ENCODE data around the gene ALX4. TPM values are rescaled to one million over a fixed set of nuclear protein-coding genes. Genes with fewer than 3 reads are reported as not detected.

Gene ALX4
- total and polyA plus RNA-seq, 2 experiments from 2014 or later, result not detected

- peaks cover 100% of the 10 kb centered on the region for H3K27me3 Mint-ChIP-seq (ENCODE audit: insufficient read depth, low read depth, poor library complexity)
- no peak overlapping the region for H3K27ac Mint-ChIP-seq
- no peaks in the 10 kb centered on the region for H3K36me3 Mint-ChIP-seq (ENCODE audit: low read depth)
- Histone ChIP-seq H3K9me2 (ENCODE audit: insufficient read depth) (no peaks in the 10 kb centered on the region), H2AFZ (no peak overlapping the region), H3K4me1 (ENCODE audit: insufficient read depth) (peaks cover 45% of the 10 kb centered on the region), H3K79me2 (replicated peaks; ENCODE audit: insufficient read depth) (no peaks in the 10 kb centered on the region), H3K36me3 (ENCODE audit: insufficient read depth) (no peaks in the 10 kb centered on the region), H3K4me3 (no peak overlapping the region), H3F3A (replicated peaks; ENCODE audit: low read depth) (peaks cover 8% of the 10 kb centered on the region; the same call in 1 of the 2 replicates), H3K27me3 (ENCODE audit: insufficient read depth) (peaks cover 100% of the 10 kb centered on the region), H4K20me1 (replicated peaks; ENCODE audit: insufficient read depth) (peaks cover 21% of the 10 kb centered on the region), H3K27ac (ENCODE audit: low read depth) (no peak overlapping the region), H3K4me2 (no peak overlapping the region)
- H3K4me1 Mint-ChIP-seq, result peaks cover 59% of the 10 kb centered on the region
- peaks cover 3% of the 10 kb centered on the region; the same call in 2 of the 3 replicates for H3K9me3 Mint-ChIP-seq
- DNase-seq (ENCODE audit: low spot score) (no peak), ATAC-seq (no peak)
- H3K4me3 Mint-ChIP-seq, result no peak overlapping the region; the same call in 2 of the 3 replicates
- TF ChIP-seq CREB1 (CRISPR knock-in tag; IDR thresholded peaks at IDR 0.05; ENCODE audit: low read depth) (no peak), EZH2phosphoT487 (IDR thresholded peaks at IDR 0.05; ENCODE audit: unreplicated experiment) (peak; percentile 58), EZH2 (IDR thresholded peaks at IDR 0.05; ENCODE audit: low read depth, unreplicated experiment) (peak; percentile 92)
These were observed 2.4 kb downstream of the ALX4 start for GRCh38 chr11:44307340-44308099.

- Mint-ChIP-seq H3K27ac (no peak overlapping the region), H3K4me3 (peak overlapping the region; percentile 15; the same call in 1 of the 3 replicates), H3K9me3 (peaks cover 3% of the 10 kb centered on the region; the same call in 2 of the 3 replicates), H3K27me3 (ENCODE audit: insufficient read depth, low read depth, poor library complexity) (peaks cover 100% of the 10 kb centered on the region), H3K4me1 (peaks cover 54% of the 10 kb centered on the region), H3K36me3 (ENCODE audit: low read depth) (no peaks in the 10 kb centered on the region)
- Histone ChIP-seq H3K79me2 (replicated peaks; ENCODE audit: insufficient read depth) (no peaks in the 10 kb centered on the region), H3K36me3 (ENCODE audit: insufficient read depth) (no peaks in the 10 kb centered on the region), H4K20me1 (replicated peaks; ENCODE audit: insufficient read depth) (peaks cover 14% of the 10 kb centered on the region), H3K27ac (ENCODE audit: low read depth) (no peak overlapping the region), H3K4me1 (ENCODE audit: insufficient read depth) (peaks cover 42% of the 10 kb centered on the region), H3K9me2 (ENCODE audit: insufficient read depth) (no peaks in the 10 kb centered on the region), H2AFZ (0 out of 2 replicates have a peak overlapping the region, but pooled peaks have one; percentile 38), H3K4me3 (peak overlapping the region; percentile 53; the same call in 1 of the 2 replicates), H3K27me3 (ENCODE audit: insufficient read depth) (peaks cover 100% of the 10 kb centered on the region), H3K4me2 (peak overlapping the region; percentile 81; the same call in 1 of the 2 replicates), H3F3A (replicated peaks; ENCODE audit: low read depth) (peaks cover 8% of the 10 kb centered on the region; the same call in 1 of the 2 replicates)
- ATAC-seq (no peak), DNase-seq (ENCODE audit: low spot score) (no peak)
- TF ChIP-seq CREB1 (CRISPR knock-in tag; IDR thresholded peaks at IDR 0.05; ENCODE audit: low read depth) (no peak), JUNB (IDR thresholded peaks at IDR 0.05; ENCODE audit: unreplicated experiment) (no peak), ZNF331 (CRISPR knock-in tag; IDR thresholded peaks at IDR 0.05; ENCODE audit: low read depth) (no peak), EZH2 (IDR thresholded peaks at IDR 0.05; ENCODE audit: low read depth, unreplicated experiment) (peak; percentile 58), EZH2phosphoT487 (IDR thresholded peaks at IDR 0.05; ENCODE audit: unreplicated experiment) (no peak)
These were observed 3.1 kb downstream of the ALX4 start for GRCh38 chr11:44306918-44307244.

GRCh38 chr11:44306052-44306917, 3.7 kb downstream of the ALX4 start:
- no peak overlapping the region for H3K27ac ChIP-seq (ENCODE audit: low read depth)
- H3K36me3 ChIP-seq (ENCODE audit: insufficient read depth), result no peaks in the 10 kb centered on the region
- Mint-ChIP-seq H3K27ac (no peak overlapping the region), H3K9me3 (no peaks in the 10 kb centered on the region), H3K27me3 (ENCODE audit: insufficient read depth, low read depth, poor library complexity) (peaks cover 100% of the 10 kb centered on the region), H3K36me3 (ENCODE audit: low read depth) (no peaks in the 10 kb centered on the region), H3K4me3 (peak overlapping the region; percentile 66), H3K4me1 (peaks cover 48% of the 10 kb centered on the region)
- H3K9me2 ChIP-seq (ENCODE audit: insufficient read depth), result no peaks in the 10 kb centered on the region
- no peaks in the 10 kb centered on the region for H3K79me2 ChIP-seq (replicated peaks; ENCODE audit: insufficient read depth)
- peaks cover 36% of the 10 kb centered on the region for H3K4me1 ChIP-seq (ENCODE audit: insufficient read depth)
- H4K20me1 ChIP-seq (replicated peaks; ENCODE audit: insufficient read depth), result peaks cover 10% of the 10 kb centered on the region
- peak overlapping the region; percentile 53 for H3K4me3 ChIP-seq
- ATAC-seq, result peak; percentile 6
- TF ChIP-seq EZH2 (IDR thresholded peaks at IDR 0.05; ENCODE audit: low read depth, unreplicated experiment), result peak; percentile 94
- no peak for TF ChIP-seq ETS1 (IDR thresholded peaks at IDR 0.05)
- TF ChIP-seq NANOG (IDR thresholded peaks at IDR 0.05; ENCODE audit: borderline replicate concordance), result no peak
- TF ChIP-seq EZH2phosphoT487 (IDR thresholded peaks at IDR 0.05; ENCODE audit: unreplicated experiment), result peak; percentile 56
- no peak for DNase-seq (ENCODE audit: low spot score)
- H3K4me2 ChIP-seq, result peak overlapping the region; percentile 81
- H3K27me3 ChIP-seq (ENCODE audit: insufficient read depth), result peaks cover 100% of the 10 kb centered on the region
- 0 out of 2 replicates have a peak overlapping the region, but pooled peaks have one; percentile 38 for H2AFZ ChIP-seq
- H3F3A ChIP-seq (replicated peaks; ENCODE audit: low read depth), result peaks cover 8% of the 10 kb centered on the region; the same call in 1 of the 2 replicates

Data from GM23338 (cell line).